Prostate gland (tissue), 2 donors: Measurements from ENCODE around the gene ING3.

Source experiments
- CTCF ChIP-seq, 4 experiments: fragments of 200-600 bp in 2 of 4; fragments of 450-650 bp in 2 of 4; sonication (generic) in 2 of 4; IDR thresholded peaks; 1 replicate in 3 of 4; 2 replicates in 1 of 4; pipeline ENCODE4 v1.5.1; 2016 to 2019; ENCODE audit warnings: antibody characterized with exemption in 4 of 4, mild to moderate bottlenecking in 2 of 4, moderate library complexity in 2 of 4
- POLR2A ChIP-seq: fragments of 450-650 bp; IDR thresholded peaks from one replicate; pipeline ENCODE4 v1.6.1; 2016; ENCODE audit warnings: antibody characterized with exemption, mild to moderate bottlenecking

- no peak for TF ChIP-seq CTCF (IDR thresholded peaks at IDR 0.05)
- no peak for TF ChIP-seq POLR2A
Observed at GRCh38 chr7:120920591-120921274, 29.8 kb upstream of the ING3 start.
